MG63 (cell line): ENCODE measurements around the gene SLC44A5. TPM values are rescaled to one million over a fixed set of nuclear protein-coding genes. Genes with fewer than 3 reads are reported as not detected.

Experiments used
- DNase-seq: peaks from one replicate; pipeline ENCODE4 v3.0.0-alpha.2; 2020
- H3K27me3 ChIP-seq: fragments of 250-450 bp; sonication (Bioruptor Pico); 2 replicates; pipeline ENCODE4 v1.5.1; 2020; ENCODE audit warnings: mild to moderate bottlenecking, moderate library complexity
- H3K36me3 ChIP-seq: fragments of 250-450 bp; sonication (Bioruptor Pico); 2 replicates; pipeline ENCODE4 v1.5.1; 2020; ENCODE audit warnings: mild to moderate bottlenecking, moderate library complexity
- H3K4me3 ChIP-seq: fragments of 250-450 bp; sonication (Bioruptor Pico); 2 replicates; pipeline ENCODE4 v1.5.1; 2020; ENCODE audit warnings: mild to moderate bottlenecking, moderate library complexity
- H3K9me3 ChIP-seq: fragments of 250-450 bp; sonication (Bioruptor Pico); 2 replicates; pipeline ENCODE4 v1.5.1; 2020; ENCODE audit warnings: mild to moderate bottlenecking, moderate library complexity
- total RNA-seq: library from RNA; depleted of rRNA; stranded (reverse); fragments of >200 nt; shearing (Covaris generic); gene quantifications from 2 replicates; pipeline ENCODE4 v1.2.3, GENCODE V29; 2014; ENCODE audit warnings: low replicate concordance

Gene SLC44A5
- total RNA-seq, 1 experiment from 2014 or later: not detected

- Histone ChIP-seq H3K9me3 (no peaks in the 10 kb centered on the region), H3K36me3 (no peaks in the 10 kb centered on the region), H3K4me3 (no peak overlapping the region), H3K27me3 (no peaks in the 10 kb centered on the region)
- no peak for DNase-seq
These were observed 62.0 kb downstream of the SLC44A5 start for GRCh38 chr1:75548721-75549480.

GRCh38 chr1:75543705-75544104 lies 67.2 kb downstream of the SLC44A5 start:
- Histone ChIP-seq H3K27me3 (no peaks in the 10 kb centered on the region), H3K4me3 (no peak overlapping the region), H3K36me3 (no peaks in the 10 kb centered on the region), H3K9me3 (no peaks in the 10 kb centered on the region)
- DNase-seq: no peak

GRCh38 chr1:75542818-75543570 lies 67.9 kb downstream of the SLC44A5 start:
- H3K9me3 ChIP-seq: no peaks in the 10 kb centered on the region
- no peak overlapping the region for H3K4me3 ChIP-seq
- no peaks in the 10 kb centered on the region for H3K27me3 ChIP-seq
- DNase-seq: no peak
- no peaks in the 10 kb centered on the region for H3K36me3 ChIP-seq

GRCh38 chr1:75539230-75540116 lies 71.4 kb downstream of the SLC44A5 start:
- H3K27me3 ChIP-seq: no peaks in the 10 kb centered on the region
- H3K9me3 ChIP-seq: no peaks in the 10 kb centered on the region
- no peak overlapping the region for H3K4me3 ChIP-seq
- no peaks in the 10 kb centered on the region for H3K36me3 ChIP-seq
- no peak for DNase-seq

GRCh38 chr1:75533085-75533484 lies 77.8 kb downstream of the SLC44A5 start:
- DNase-seq: no peak
- H3K27me3 ChIP-seq: no peaks in the 10 kb centered on the region
- H3K4me3 ChIP-seq: no peak overlapping the region
- H3K9me3 ChIP-seq: no peaks in the 10 kb centered on the region
- no peaks in the 10 kb centered on the region for H3K36me3 ChIP-seq

GRCh38 chr1:75531570-75531969 lies 79.3 kb downstream of the SLC44A5 start:
- DNase-seq: no peak
- no peak overlapping the region for H3K4me3 ChIP-seq
- no peaks in the 10 kb centered on the region for H3K9me3 ChIP-seq
- H3K36me3 ChIP-seq: no peaks in the 10 kb centered on the region
- H3K27me3 ChIP-seq: no peaks in the 10 kb centered on the region

- no peak for DNase-seq
- H3K27me3 ChIP-seq: no peaks in the 10 kb centered on the region
- H3K9me3 ChIP-seq: no peaks in the 10 kb centered on the region
These were observed 81.4 kb downstream of the SLC44A5 start for GRCh38 chr1:75529488-75529887.

GRCh38 chr1:75528001-75528400 lies 82.9 kb downstream of the SLC44A5 start:
- Histone ChIP-seq H3K27me3 (no peaks in the 10 kb centered on the region), H3K36me3 (no peaks in the 10 kb centered on the region), H3K4me3 (no peak overlapping the region), H3K9me3 (no peaks in the 10 kb centered on the region)
- no peak for DNase-seq

More at GRCh38 chr1:75529488-75529887, 81.4 kb downstream of the SLC44A5 start:
- Histone ChIP-seq H3K4me3 (no peak overlapping the region), H3K36me3 (no peaks in the 10 kb centered on the region)

- no peaks in the 10 kb centered on the region for H3K9me3 ChIP-seq
- DNase-seq: peak; percentile 14
- H3K27me3 ChIP-seq: no peaks in the 10 kb centered on the region
These were observed 88.5 kb downstream of the SLC44A5 start for GRCh38 chr1:75522389-75522788.

GRCh38 chr1:75521658-75522057 lies 89.3 kb downstream of the SLC44A5 start:
- Histone ChIP-seq H3K4me3 (no peak overlapping the region), H3K27me3 (no peaks in the 10 kb centered on the region), H3K36me3 (no peaks in the 10 kb centered on the region), H3K9me3 (no peaks in the 10 kb centered on the region)
- DNase-seq: no peak

More at GRCh38 chr1:75522389-75522788, 88.5 kb downstream of the SLC44A5 start:
- H3K4me3 ChIP-seq: no peak overlapping the region
- H3K36me3 ChIP-seq: no peaks in the 10 kb centered on the region

GRCh38 chr1:75520862-75521475 lies 89.9 kb downstream of the SLC44A5 start:
- H3K36me3 ChIP-seq: no peaks in the 10 kb centered on the region
- H3K9me3 ChIP-seq: no peaks in the 10 kb centered on the region
- DNase-seq: no peak
- no peaks in the 10 kb centered on the region for H3K27me3 ChIP-seq
- no peak overlapping the region for H3K4me3 ChIP-seq

- Histone ChIP-seq H3K4me3 (no peak overlapping the region), H3K9me3 (no peaks in the 10 kb centered on the region), H3K27me3 (no peaks in the 10 kb centered on the region), H3K36me3 (no peaks in the 10 kb centered on the region)
- DNase-seq: no peak
These were observed 91.1 kb downstream of the SLC44A5 start for GRCh38 chr1:75519651-75520427.

- Histone ChIP-seq H3K36me3 (no peaks in the 10 kb centered on the region), H3K27me3 (no peaks in the 10 kb centered on the region), H3K4me3 (no peak overlapping the region), H3K9me3 (no peaks in the 10 kb centered on the region)
- DNase-seq: no peak
These were observed 92.2 kb downstream of the SLC44A5 start for GRCh38 chr1:75518686-75519085.

- H3K36me3 ChIP-seq: no peaks in the 10 kb centered on the region
- H3K9me3 ChIP-seq: no peaks in the 10 kb centered on the region
- no peak for DNase-seq
- no peak overlapping the region for H3K4me3 ChIP-seq
- no peaks in the 10 kb centered on the region for H3K27me3 ChIP-seq
These were observed 96.6 kb downstream of the SLC44A5 start for GRCh38 chr1:75514270-75514669.

- Histone ChIP-seq H3K4me3 (no peak overlapping the region), H3K36me3 (no peaks in the 10 kb centered on the region), H3K9me3 (no peaks in the 10 kb centered on the region), H3K27me3 (no peaks in the 10 kb centered on the region)
- no peak for DNase-seq
These were observed 103.9 kb downstream of the SLC44A5 start for GRCh38 chr1:75506976-75507375.
